ENCODE results near the gene CD300LG. TPM values are rescaled to one million over a fixed set of nuclear protein-coding genes. Genes with fewer than 3 reads are reported as not detected.
"Not testable (repeated sequence)": the region's sequence is repeated elsewhere in the genome, so short reads cannot be mapped to it uniquely, and the experiment has no call there.

CD300LG gene
- polyA plus RNA-seq (ENCODE audit: insufficient read length in 3 of 3), result 1 to 10 TPM in 1 of 3 donors, under 1 TPM in 2; 0.93 to 1.4 (median 0.94) TPM

GRCh38 chr17:43846963-43847371 is at the start of gene CD300LG:
TSS of gene CD300LG (plus strand) at chr17:43847176. CDS start at chr17:43847217, 41 bp downstream.
- DNase-seq (ENCODE audit: low read depth in 3 of 3, low spot score in 2 of 3), result no peak

- DNase-seq (ENCODE audit: low read depth in 3 of 3, low spot score in 2 of 3), result not testable (repeated sequence)
Observed at GRCh38 chr17:43798024-43798423, 49.0 kb upstream of the CD300LG start.

GRCh38 chr17:43799047-43799446 is 47.9 kb upstream of the CD300LG start:
- no peak for DNase-seq (ENCODE audit: low read depth in 3 of 3, low spot score in 2 of 3)

- no peak for DNase-seq (ENCODE audit: low read depth in 3 of 3, low spot score in 2 of 3)
Observed at GRCh38 chr17:43800736-43801135, 46.2 kb upstream of the CD300LG start.

GRCh38 chr17:43801844-43802243 is 45.1 kb upstream of the CD300LG start:
- DNase-seq (ENCODE audit: low read depth in 3 of 3, low spot score in 2 of 3), result no peak

- DNase-seq (ENCODE audit: low read depth in 3 of 3, low spot score in 2 of 3), result peak in 2 of 3 donors; percentile 31 to 74
Observed at GRCh38 chr17:43803758-43804157, 43.2 kb upstream of the CD300LG start.

- no peak for DNase-seq (ENCODE audit: low read depth in 3 of 3, low spot score in 2 of 3)
Observed at GRCh38 chr17:43805117-43805516, 41.9 kb upstream of the CD300LG start.

- no peak for DNase-seq (ENCODE audit: low read depth in 3 of 3, low spot score in 2 of 3)
Observed at GRCh38 chr17:43808076-43808475, 38.9 kb upstream of the CD300LG start.

GRCh38 chr17:43809121-43809520 is 37.9 kb upstream of the CD300LG start:
- DNase-seq (ENCODE audit: low read depth in 3 of 3, low spot score in 2 of 3), result no peak

GRCh38 chr17:43810226-43810715 is 36.7 kb upstream of the CD300LG start:
- DNase-seq (ENCODE audit: low read depth in 3 of 3, low spot score in 2 of 3), result no peak

GRCh38 chr17:43810823-43811222 is 36.2 kb upstream of the CD300LG start:
- DNase-seq (ENCODE audit: low read depth in 3 of 3, low spot score in 2 of 3), result no peak

GRCh38 chr17:43812396-43813265 is 34.3 kb upstream of the CD300LG start:
- no peak for DNase-seq (ENCODE audit: low read depth in 3 of 3, low spot score in 2 of 3)

GRCh38 chr17:43813386-43813785 is 33.6 kb upstream of the CD300LG start:
- no peak for DNase-seq (ENCODE audit: low read depth in 3 of 3, low spot score in 2 of 3)

- no peak for DNase-seq (ENCODE audit: low read depth in 3 of 3, low spot score in 2 of 3)
Observed at GRCh38 chr17:43814026-43814425, 33.0 kb upstream of the CD300LG start.

- DNase-seq (ENCODE audit: low read depth in 3 of 3, low spot score in 2 of 3), result no peak
Observed at GRCh38 chr17:43814714-43815113, 32.3 kb upstream of the CD300LG start.

- DNase-seq (ENCODE audit: low read depth in 3 of 3, low spot score in 2 of 3), result no peak
Observed at GRCh38 chr17:43816336-43817320, 30.3 kb upstream of the CD300LG start.

- DNase-seq (ENCODE audit: low read depth in 3 of 3, low spot score in 2 of 3), result no peak
Observed at GRCh38 chr17:43817826-43818225, 29.1 kb upstream of the CD300LG start.

- no peak for DNase-seq (ENCODE audit: low read depth in 3 of 3, low spot score in 2 of 3)
Observed at GRCh38 chr17:43818966-43819365, 28.0 kb upstream of the CD300LG start.

GRCh38 chr17:43820759-43821158 is 26.2 kb upstream of the CD300LG start:
- DNase-seq (ENCODE audit: low read depth in 3 of 3, low spot score in 2 of 3), result no peak

- no peak for DNase-seq (ENCODE audit: low read depth in 3 of 3, low spot score in 2 of 3)
Observed at GRCh38 chr17:43822570-43823190, 24.3 kb upstream of the CD300LG start.

All from right renal cortex interstitium (tissue), 3 donors.